T follicular helper cell (primary cell): ENCODE measurements around the gene LCMT2.

ENCODE experiments used
- DNase-seq: peaks from one replicate; pipeline ENCODE4 v3.0.0-alpha.2; 2020; ENCODE audit warnings: low read depth

The LCMT2 gene

GRCh38 chr15:43274136-43274535 is 56.2 kb downstream of the LCMT2 start:
- DNase-seq = no peak
